Thoracic aorta (tissue), 2 donors: ENCODE data around the gene RFX7. TPM values are rescaled to one million over a fixed set of nuclear protein-coding genes. Genes with fewer than 3 reads are reported as not detected.

Experiments
- ATAC-seq: fragments of 150-250 bp; one replicate; pipeline ENCODE4 v1.8.0; 2017; ENCODE audit warnings: low read depth; ENCODE audit not compliant: insufficient number of reproducible peaks, low FRiP score
- DNase-seq: peaks from one replicate; pipeline ENCODE4 v3.0.0-alpha.2; 2020; ENCODE audit warnings: low spot score
- H3K27ac ChIP-seq, 2 donors: fragments of 200-600 bp; sonication (generic); 1 replicate in 1 of 2; 2 replicates in 1 of 2; pipeline ENCODE4 v1.5.1; 2016; ENCODE audit warnings: mild to moderate bottlenecking in 2 of 2, moderate library complexity in 2 of 2
- H3K27me3 ChIP-seq: fragments of 200-600 bp; sonication (generic); replicated peaks from 2 replicates; pipeline ENCODE4 v1.6.0; 2016; ENCODE audit warnings: mild to moderate bottlenecking; ENCODE audit not compliant: insufficient read depth
- H3K36me3 ChIP-seq: fragments of 200-600 bp; sonication (generic); one replicate; pipeline ENCODE4 v1.5.1; 2016
- H3K4me1 ChIP-seq, 2 donors: fragments of 200-600 bp; sonication (generic); 1 replicate in 1 of 2; 2 replicates in 1 of 2; pipeline versions ENCODE4 v1.5.1 to v1.6.0; 2016; ENCODE audit warnings: low read depth in 2 of 2, mild to moderate bottlenecking in 1 of 2; ENCODE audit not compliant: control insufficient read depth in 1 of 2
- H3K4me3 ChIP-seq: fragments of 200-600 bp; sonication (generic); 2 replicates; pipeline ENCODE4 v1.5.1; 2016; ENCODE audit warnings: mild to moderate bottlenecking
- H3K9me3 ChIP-seq: fragments of 200-600 bp; sonication (generic); 2 replicates; pipeline ENCODE4 v1.5.1; 2016
- CTCF ChIP-seq: fragments of 200-600 bp; sonication (generic); IDR thresholded peaks from one replicate; pipeline ENCODE4 v1.5.1; 2019; ENCODE audit warnings: antibody characterized with exemption
- total RNA-seq, 2 donors: library from RNA; depleted of rRNA; stranded (reverse); fragments of >200 nt; gene quantifications; one replicate each; pipeline versions ENCODE4 v1.1.0 to v1.2.3, GENCODE V29; 2016

The RFX7 gene
- total RNA-seq, 2 donors from 2014 or later, result 7.0 to 8.0 TPM

GRCh38 chr15:56211960-56212550 lies 31.6 kb downstream of the RFX7 start:
- no peaks in the 10 kb centered on the region for H3K27me3 ChIP-seq
- no peak for ATAC-seq

GRCh38 chr15:56211064-56211463 lies 32.6 kb downstream of the RFX7 start:
- Histone ChIP-seq H3K4me1 (peaks cover 6 to 14% of the 10 kb centered on the region in 2 donors), H3K27ac (no peak overlapping the region), H3K9me3 (peaks cover 4% of the 10 kb centered on the region), H3K4me3 (no peak overlapping the region), H3K27me3 (no peaks in the 10 kb centered on the region), H3K36me3 (peaks cover 5% of the 10 kb centered on the region)
- ATAC-seq, result no peak
- no peak for TF ChIP-seq CTCF
- DNase-seq, result no peak

More at GRCh38 chr15:56211960-56212550, 31.6 kb downstream of the RFX7 start:
- H3K27ac ChIP-seq, result no peak overlapping the region
- TF ChIP-seq CTCF, result no peak
- no peak overlapping the region for H3K4me3 ChIP-seq
- peaks cover 5% of the 10 kb centered on the region for H3K36me3 ChIP-seq
- DNase-seq, result no peak
- peaks cover 6 to 14% of the 10 kb centered on the region in 2 donors for H3K4me1 ChIP-seq
- peaks cover 4% of the 10 kb centered on the region for H3K9me3 ChIP-seq

GRCh38 chr15:56208641-56209155 lies 35.0 kb downstream of the RFX7 start:
- no peak overlapping the region for H3K27ac ChIP-seq
- TF ChIP-seq CTCF, result no peak
- H3K4me3 ChIP-seq, result no peak overlapping the region
- peaks cover 5% of the 10 kb centered on the region for H3K36me3 ChIP-seq
- peaks cover 12 to 28% of the 10 kb centered on the region in 2 donors for H3K4me1 ChIP-seq
- no peak for ATAC-seq
- peaks cover 4% of the 10 kb centered on the region for H3K9me3 ChIP-seq
- H3K27me3 ChIP-seq, result no peaks in the 10 kb centered on the region
- DNase-seq, result no peak

GRCh38 chr15:56208185-56208584 lies 35.5 kb downstream of the RFX7 start:
- no peak for TF ChIP-seq CTCF

GRCh38 chr15:56207711-56208110 lies 36.0 kb downstream of the RFX7 start:
- ATAC-seq (no peak), DNase-seq (no peak)
- Histone ChIP-seq H3K27me3 (no peaks in the 10 kb centered on the region), H3K27ac (no peak overlapping the region), H3K9me3 (peaks cover 4% of the 10 kb centered on the region), H3K4me3 (no peak overlapping the region), H3K4me1 (peaks cover 12 to 28% of the 10 kb centered on the region in 2 donors), H3K36me3 (peaks cover 5% of the 10 kb centered on the region)
- no peak for TF ChIP-seq CTCF

More at GRCh38 chr15:56208185-56208584, 35.5 kb downstream of the RFX7 start:
- H3K36me3 ChIP-seq, result peaks cover 5% of the 10 kb centered on the region
- ATAC-seq, result no peak
- DNase-seq, result no peak
- peaks cover 12 to 28% of the 10 kb centered on the region in 2 donors for H3K4me1 ChIP-seq
- no peak overlapping the region for H3K27ac ChIP-seq
- no peak overlapping the region for H3K4me3 ChIP-seq
- H3K27me3 ChIP-seq, result no peaks in the 10 kb centered on the region
- H3K9me3 ChIP-seq, result peaks cover 4% of the 10 kb centered on the region
